Liver (tissue), 9 donors: ENCODE measurements around the gene MYRFL. TPM values are rescaled to one million over a fixed set of nuclear protein-coding genes. Genes with fewer than 3 reads are reported as not detected.
"Not testable (repeated sequence)": the region's sequence is repeated elsewhere in the genome, so short reads cannot be mapped to it uniquely, and the experiment has no call there.

Source experiments
- DNase-seq: peaks from one replicate; pipeline ENCODE4 v3.0.0-alpha.2; 2017; ENCODE audit warnings: low spot score
- H3K27ac ChIP-seq, 2 donors: one replicate each; pipeline ENCODE4 v1.7.0; 2013; ENCODE audit warnings: inconsistent platforms in 2 of 2, low read length in 2 of 2, control low read depth in 1 of 2, low read depth in 1 of 2, mild to moderate bottlenecking in 1 of 2
- H3K27me3 ChIP-seq, 4 donors: one replicate each; pipeline versions ENCODE4 v1.6.1 to v1.7.0; 2013; ENCODE audit warnings: low read length in 3 of 4, inconsistent platforms in 1 of 4, mild to moderate bottlenecking in 1 of 4, moderate library complexity in 1 of 4; ENCODE audit not compliant: control insufficient read depth in 4 of 4, insufficient read depth in 4 of 4
- H3K36me3 ChIP-seq, 4 donors: one replicate each; pipeline versions ENCODE4 v1.6.1 to v1.7.0; 2013; ENCODE audit warnings: low read length in 3 of 4, mild to moderate bottlenecking in 3 of 4, low read depth in 1 of 4, moderate library complexity in 1 of 4; ENCODE audit not compliant: control insufficient read depth in 4 of 4, insufficient read depth in 3 of 4
- H3K4me1 ChIP-seq, 4 donors: one replicate each; pipeline versions ENCODE4 v1.6.1 to v1.7.0; 2013; ENCODE audit warnings: low read length in 3 of 4, mild to moderate bottlenecking in 3 of 4, moderate library complexity in 1 of 4; ENCODE audit not compliant: control insufficient read depth in 4 of 4, insufficient read depth in 4 of 4
- H3K4me3 ChIP-seq, 3 donors: one replicate each; pipeline versions ENCODE4 v1.6.1 to v1.7.0; 2013; ENCODE audit warnings: low read length in 3 of 3, control low read depth in 1 of 3, low read depth in 1 of 3, mild to moderate bottlenecking in 1 of 3
- H3K9ac ChIP-seq, 2 donors: one replicate each; pipeline ENCODE4 v1.7.0; 2013; ENCODE audit warnings: low read length in 2 of 2, mild to moderate bottlenecking in 2 of 2, moderate library complexity in 2 of 2, control low read depth in 1 of 2, low read depth in 1 of 2
- H3K9me3 ChIP-seq, 4 donors: one replicate each; pipeline versions ENCODE4 v1.6.1 to v1.7.0; 2013; ENCODE audit warnings: low read length in 3 of 4; ENCODE audit not compliant: control insufficient read depth in 4 of 4
- GABPA ChIP-seq, 2 donors: IDR thresholded peaks in 1 of 2; conservative IDR thresholded peaks in 1 of 2; 2 replicates each; pipeline ENCODE4 v1.6.1; 2016; ENCODE audit warnings: antibody characterized with exemption in 2 of 2, mild to moderate bottlenecking in 1 of 2, moderate library complexity in 1 of 2
- HNF4G ChIP-seq: IDR thresholded peaks from 2 replicates; pipeline ENCODE4 v1.6.1; 2016; ENCODE audit warnings: antibody characterized with exemption
- JUND ChIP-seq, 2 donors: IDR thresholded peaks; 2 replicates each; pipeline ENCODE4 v1.6.1; 2016; ENCODE audit warnings: antibody characterized with exemption in 2 of 2
- NR2F2 ChIP-seq: IDR thresholded peaks from 2 replicates; pipeline ENCODE4 v1.6.1; 2016; ENCODE audit warnings: antibody characterized with exemption
- RAD21 ChIP-seq, 2 donors: IDR thresholded peaks; 2 replicates each; pipeline ENCODE4 v1.6.1; 2016; ENCODE audit warnings: antibody characterized with exemption in 2 of 2, mild to moderate bottlenecking in 2 of 2
- TAF1 ChIP-seq: conservative IDR thresholded peaks from 2 replicates; pipeline ENCODE4 v1.6.1; 2016; ENCODE audit warnings: antibody characterized with exemption, mild to moderate bottlenecking
- WGBS: extraction: QIAGEN DNeasy Blood & Tissue Kit; methylation state at CpG from one replicate; pipeline ENCODE4 v1.1.7; 2013; 5-methylcytosine and 5-hydroxymethylcytosine counted together
- polyA plus RNA-seq, 2 donors: library from polyadenylated mRNA; stranded (reverse) in 1 of 2; unstranded in 1 of 2; fragments of 200-250 nt in 1 of 2; fragments of >200 nt in 1 of 2; fragmentation: Nextera tagmentation in 1 of 2; extraction: Ambion mirVana in 1 of 2; gene quantifications; one replicate each; pipeline versions ENCODE4 v1.2.1 to v1.2.3, GENCODE V29; 2013 to 2015
- total RNA-seq, 2 donors: library from RNA; depleted of rRNA; stranded (reverse); fragments of >200 nt; gene quantifications; one replicate each; pipeline ENCODE4 v1.2.3, GENCODE V29; 2014
- TF ChIP-seq, protein P1 (sequence below): IDR thresholded peaks from 2 replicates; pipeline ENCODE4 v1.6.1; 2016; ENCODE audit warnings: antibody characterized with exemption
- TF ChIP-seq, protein P2 (sequence below): IDR thresholded peaks from 2 replicates; pipeline ENCODE4 v1.6.1; 2016; ENCODE audit warnings: antibody characterized with exemption
- TF ChIP-seq, protein P3 (sequence below): IDR thresholded peaks from 2 replicates; pipeline ENCODE4 v1.6.1; 2016; ENCODE audit warnings: antibody characterized with exemption, mild to moderate bottlenecking
- TF ChIP-seq, protein P4 (sequence below): fragments of 150-350 bp; IDR thresholded peaks from 2 replicates; pipeline ENCODE4 v1.5.1; 2017; ENCODE audit warnings: improper control_type of control experiment, low read depth, low read length; ENCODE audit not compliant: missing input control
- TF ChIP-seq, protein P5 (sequence below): IDR thresholded peaks from 2 replicates; pipeline ENCODE4 v1.6.1; 2016; ENCODE audit warnings: antibody characterized with exemption
- donor health status: healthy.
- donor health status: healthy.
- donor health status: healthy.
- donor health status: healthy.
- donor health status: healthy.

The MYRFL gene
- total and polyA plus RNA-seq, 4 donors = under 0.01 to 0.19 (median 0.10) TPM

DNA sequence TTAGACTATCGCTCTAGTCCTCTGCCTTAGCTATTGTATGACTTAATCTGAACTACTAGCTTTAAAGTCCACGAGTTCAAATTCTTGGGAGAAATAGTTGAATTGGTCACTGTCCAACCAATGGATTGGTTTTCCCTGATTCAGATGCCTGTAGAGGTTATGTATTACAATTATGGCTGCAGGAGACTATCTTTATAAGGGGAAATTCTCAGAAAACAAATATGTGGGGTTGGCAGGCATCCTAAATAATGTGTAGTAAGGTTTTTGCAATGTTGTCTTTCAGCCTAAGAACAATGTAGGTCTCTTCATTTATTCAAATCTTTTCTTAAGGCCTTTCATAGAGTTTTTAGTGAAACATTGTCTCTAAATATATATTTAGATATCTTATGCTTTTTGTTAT lies 26.9 kb downstream of the MYRFL start:
- H3K27me3 ChIP-seq = no peaks in the 10 kb centered on the region
- TF ChIP-seq, protein P1, sequence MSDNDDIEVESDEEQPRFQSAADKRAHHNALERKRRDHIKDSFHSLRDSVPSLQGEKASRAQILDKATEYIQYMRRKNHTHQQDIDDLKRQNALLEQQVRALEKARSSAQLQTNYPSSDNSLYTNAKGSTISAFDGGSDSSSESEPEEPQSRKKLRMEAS = no peak
- TF ChIP-seq, protein P2, sequence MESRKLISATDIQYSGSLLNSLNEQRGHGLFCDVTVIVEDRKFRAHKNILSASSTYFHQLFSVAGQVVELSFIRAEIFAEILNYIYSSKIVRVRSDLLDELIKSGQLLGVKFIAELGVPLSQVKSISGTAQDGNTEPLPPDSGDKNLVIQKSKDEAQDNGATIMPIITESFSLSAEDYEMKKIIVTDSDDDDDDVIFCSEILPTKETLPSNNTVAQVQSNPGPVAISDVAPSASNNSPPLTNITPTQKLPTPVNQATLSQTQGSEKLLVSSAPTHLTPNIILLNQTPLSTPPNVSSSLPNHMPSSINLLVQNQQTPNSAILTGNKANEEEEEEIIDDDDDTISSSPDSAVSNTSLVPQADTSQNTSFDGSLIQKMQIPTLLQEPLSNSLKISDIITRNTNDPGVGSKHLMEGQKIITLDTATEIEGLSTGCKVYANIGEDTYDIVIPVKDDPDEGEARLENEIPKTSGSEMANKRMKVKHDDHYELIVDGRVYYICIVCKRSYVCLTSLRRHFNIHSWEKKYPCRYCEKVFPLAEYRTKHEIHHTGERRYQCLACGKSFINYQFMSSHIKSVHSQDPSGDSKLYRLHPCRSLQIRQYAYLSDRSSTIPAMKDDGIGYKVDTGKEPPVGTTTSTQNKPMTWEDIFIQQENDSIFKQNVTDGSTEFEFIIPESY = no peak
- TF ChIP-seq, protein P3, sequence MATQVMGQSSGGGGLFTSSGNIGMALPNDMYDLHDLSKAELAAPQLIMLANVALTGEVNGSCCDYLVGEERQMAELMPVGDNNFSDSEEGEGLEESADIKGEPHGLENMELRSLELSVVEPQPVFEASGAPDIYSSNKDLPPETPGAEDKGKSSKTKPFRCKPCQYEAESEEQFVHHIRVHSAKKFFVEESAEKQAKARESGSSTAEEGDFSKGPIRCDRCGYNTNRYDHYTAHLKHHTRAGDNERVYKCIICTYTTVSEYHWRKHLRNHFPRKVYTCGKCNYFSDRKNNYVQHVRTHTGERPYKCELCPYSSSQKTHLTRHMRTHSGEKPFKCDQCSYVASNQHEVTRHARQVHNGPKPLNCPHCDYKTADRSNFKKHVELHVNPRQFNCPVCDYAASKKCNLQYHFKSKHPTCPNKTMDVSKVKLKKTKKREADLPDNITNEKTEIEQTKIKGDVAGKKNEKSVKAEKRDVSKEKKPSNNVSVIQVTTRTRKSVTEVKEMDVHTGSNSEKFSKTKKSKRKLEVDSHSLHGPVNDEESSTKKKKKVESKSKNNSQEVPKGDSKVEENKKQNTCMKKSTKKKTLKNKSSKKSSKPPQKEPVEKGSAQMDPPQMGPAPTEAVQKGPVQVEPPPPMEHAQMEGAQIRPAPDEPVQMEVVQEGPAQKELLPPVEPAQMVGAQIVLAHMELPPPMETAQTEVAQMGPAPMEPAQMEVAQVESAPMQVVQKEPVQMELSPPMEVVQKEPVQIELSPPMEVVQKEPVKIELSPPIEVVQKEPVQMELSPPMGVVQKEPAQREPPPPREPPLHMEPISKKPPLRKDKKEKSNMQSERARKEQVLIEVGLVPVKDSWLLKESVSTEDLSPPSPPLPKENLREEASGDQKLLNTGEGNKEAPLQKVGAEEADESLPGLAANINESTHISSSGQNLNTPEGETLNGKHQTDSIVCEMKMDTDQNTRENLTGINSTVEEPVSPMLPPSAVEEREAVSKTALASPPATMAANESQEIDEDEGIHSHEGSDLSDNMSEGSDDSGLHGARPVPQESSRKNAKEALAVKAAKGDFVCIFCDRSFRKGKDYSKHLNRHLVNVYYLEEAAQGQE = no peak
- TF ChIP-seq RAD21 (IDR thresholded peaks at IDR 0.05) (no peak), TAF1 (no peak), NR2F2 (no peak), HNF4G (no peak)
- TF ChIP-seq, protein P4, sequence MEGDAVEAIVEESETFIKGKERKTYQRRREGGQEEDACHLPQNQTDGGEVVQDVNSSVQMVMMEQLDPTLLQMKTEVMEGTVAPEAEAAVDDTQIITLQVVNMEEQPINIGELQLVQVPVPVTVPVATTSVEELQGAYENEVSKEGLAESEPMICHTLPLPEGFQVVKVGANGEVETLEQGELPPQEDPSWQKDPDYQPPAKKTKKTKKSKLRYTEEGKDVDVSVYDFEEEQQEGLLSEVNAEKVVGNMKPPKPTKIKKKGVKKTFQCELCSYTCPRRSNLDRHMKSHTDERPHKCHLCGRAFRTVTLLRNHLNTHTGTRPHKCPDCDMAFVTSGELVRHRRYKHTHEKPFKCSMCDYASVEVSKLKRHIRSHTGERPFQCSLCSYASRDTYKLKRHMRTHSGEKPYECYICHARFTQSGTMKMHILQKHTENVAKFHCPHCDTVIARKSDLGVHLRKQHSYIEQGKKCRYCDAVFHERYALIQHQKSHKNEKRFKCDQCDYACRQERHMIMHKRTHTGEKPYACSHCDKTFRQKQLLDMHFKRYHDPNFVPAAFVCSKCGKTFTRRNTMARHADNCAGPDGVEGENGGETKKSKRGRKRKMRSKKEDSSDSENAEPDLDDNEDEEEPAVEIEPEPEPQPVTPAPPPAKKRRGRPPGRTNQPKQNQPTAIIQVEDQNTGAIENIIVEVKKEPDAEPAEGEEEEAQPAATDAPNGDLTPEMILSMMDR = no peak
- no peaks in the 10 kb centered on the region for H3K36me3 ChIP-seq
- WGBS = 95% methylated on average over 2 of the region's 2 CpGs
- peaks cover 0 to 1% (median 0%) of the 10 kb centered on the region in 4 donors for H3K9me3 ChIP-seq
- H3K27ac ChIP-seq = no peak overlapping the region
- no peak overlapping the region for H3K4me3 ChIP-seq
- H3K4me1 ChIP-seq = no peaks in the 10 kb centered on the region
- DNase-seq = no peak
- H3K9ac ChIP-seq = no peak overlapping the region

DNA sequence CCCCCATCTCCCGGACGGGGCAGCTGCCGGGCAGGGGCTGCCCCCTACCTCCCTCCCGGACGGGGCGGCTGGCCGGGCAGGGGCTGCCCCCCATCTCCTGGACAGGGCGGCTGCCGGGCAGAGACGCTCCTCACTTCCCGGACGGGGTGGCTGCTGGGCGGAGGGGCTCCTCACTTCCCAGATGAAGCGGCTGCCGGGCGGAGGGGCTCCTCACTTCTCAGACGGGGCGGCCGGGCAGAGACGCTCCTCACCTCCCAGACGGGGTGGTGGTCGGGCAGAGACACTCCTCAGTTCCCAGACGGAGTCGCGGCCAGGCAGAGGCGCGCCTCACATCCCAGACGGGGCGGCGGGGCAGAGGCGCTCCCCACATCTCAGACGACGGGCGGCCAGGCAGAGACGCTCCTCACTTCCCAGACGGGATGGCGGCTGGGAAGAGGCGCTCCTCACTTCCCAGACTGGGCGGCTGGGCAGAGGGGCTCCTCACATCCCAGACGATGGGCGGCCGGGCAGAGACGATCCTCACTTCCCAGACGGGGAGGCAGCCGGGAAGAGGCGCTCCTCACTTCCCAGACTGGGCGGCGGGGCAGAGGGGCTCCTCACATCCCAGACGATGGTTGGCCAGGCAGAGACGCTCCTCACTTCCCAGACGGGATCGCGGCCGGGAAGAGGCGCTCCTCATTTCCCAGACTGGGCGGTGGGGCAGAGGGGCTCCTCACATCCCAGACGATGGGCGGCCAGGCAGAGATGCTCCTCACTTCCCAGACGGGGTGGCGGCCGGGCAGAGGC lies 28.3 kb downstream of the MYRFL start:
- H3K9me3 ChIP-seq, H3K9ac ChIP-seq, H3K4me3 ChIP-seq, H3K36me3 ChIP-seq, H3K27ac ChIP-seq, H3K27me3 ChIP-seq, DNase-seq, H3K4me1 ChIP-seq: not testable (repeated sequence)
- 96% methylated on average over 59 of the region's 61 CpGs for WGBS

DNA sequence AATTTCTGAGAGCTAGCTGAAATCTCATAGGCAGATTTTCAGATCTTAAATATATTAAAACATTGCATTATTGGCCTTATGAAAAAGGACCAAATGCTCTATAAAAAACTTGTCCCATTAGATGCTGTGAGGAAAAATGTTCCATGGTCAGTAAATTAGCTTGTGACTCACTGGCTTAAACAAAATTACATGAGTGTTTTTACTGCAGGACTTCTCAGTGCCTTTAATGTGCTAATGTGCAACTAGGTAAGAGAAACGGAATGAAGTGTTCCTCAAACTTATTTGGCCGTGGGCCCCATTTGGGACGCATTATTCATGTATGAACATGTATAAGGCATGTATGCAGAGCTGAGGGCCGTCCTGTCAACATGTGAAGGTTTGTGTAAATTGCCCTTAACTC lies 41.7 kb downstream of the MYRFL start:
- H3K9me3 ChIP-seq = peaks cover 0 to 4% (median 0%) of the 10 kb centered on the region in 4 donors
- H3K27me3 ChIP-seq = no peaks in the 10 kb centered on the region
- 87% methylated on average over 4 of the region's 4 CpGs for WGBS
- H3K9ac ChIP-seq = no peak overlapping the region
- H3K4me1 ChIP-seq = no peaks in the 10 kb centered on the region
- no peak overlapping the region for H3K27ac ChIP-seq
- H3K4me3 ChIP-seq = no peak overlapping the region
- H3K36me3 ChIP-seq = no peaks in the 10 kb centered on the region
- TF ChIP-seq GABPA (IDR thresholded peaks at IDR 0.05 in 1 of 2, conservative IDR thresholded peaks at IDR 0.05 in 1 of 2) (no peak), HNF4G (no peak), JUND (IDR thresholded peaks at IDR 0.05) (no peak)
- TF ChIP-seq, protein P2 = no peak
- TF ChIP-seq, protein P4 = no peak
- TF ChIP-seq, protein P5, sequence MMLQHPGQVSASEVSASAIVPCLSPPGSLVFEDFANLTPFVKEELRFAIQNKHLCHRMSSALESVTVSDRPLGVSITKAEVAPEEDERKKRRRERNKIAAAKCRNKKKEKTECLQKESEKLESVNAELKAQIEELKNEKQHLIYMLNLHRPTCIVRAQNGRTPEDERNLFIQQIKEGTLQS = no peak
- DNase-seq = no peak
